Fibroblast of peridontal ligament (primary cell): ENCODE measurements around the gene ARHGEF38.
"Not testable (repeated sequence)": the region's sequence is repeated elsewhere in the genome, so short reads cannot be mapped to it uniquely, and the experiment has no call there.

Experiments used
- DNase-seq: peaks from one replicate; pipeline ENCODE4 v3.0.0-alpha.2; 2010; ENCODE audit errors: extremely low read depth

The ARHGEF38 gene

DNA sequence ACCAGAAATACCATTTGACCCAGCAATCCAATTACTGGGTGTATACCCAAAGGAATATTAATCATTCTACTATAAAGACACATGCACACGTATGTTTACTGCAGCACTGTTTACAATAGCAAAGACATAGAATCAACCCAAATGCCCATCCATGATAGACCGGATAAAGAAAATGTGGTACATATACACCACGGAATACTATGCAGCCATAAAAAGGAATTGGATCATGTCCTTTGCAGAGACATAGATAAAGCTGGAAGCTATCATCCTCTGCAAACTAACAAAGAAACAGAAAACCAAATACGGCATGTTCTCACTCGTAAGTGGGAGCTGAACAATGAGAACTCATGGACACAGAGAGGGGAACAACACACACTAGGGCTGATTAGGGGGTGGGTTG lies 57.4 kb downstream of the ARHGEF38 start:
- not testable (repeated sequence) for DNase-seq

DNA sequence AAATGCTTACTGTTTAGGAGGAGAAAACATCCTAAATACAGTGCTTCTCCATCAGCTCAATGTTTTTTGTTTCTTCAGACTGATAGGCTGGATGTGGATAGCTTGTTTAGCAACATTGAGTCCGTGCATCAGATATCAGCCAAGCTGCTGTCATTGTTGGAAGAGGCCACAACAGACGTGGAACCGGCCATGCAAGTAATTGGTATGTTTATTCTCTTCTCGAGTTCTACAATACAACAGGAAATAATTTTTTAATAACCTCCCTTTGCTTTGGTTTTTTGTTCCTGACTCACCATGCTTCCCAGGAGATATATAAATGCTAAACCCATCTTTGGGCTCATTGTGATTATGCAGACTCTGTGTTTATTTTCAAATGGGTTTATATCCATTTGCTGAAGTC lies 60.9 kb downstream of the ARHGEF38 start:
- DNase-seq: no peak

DNA sequence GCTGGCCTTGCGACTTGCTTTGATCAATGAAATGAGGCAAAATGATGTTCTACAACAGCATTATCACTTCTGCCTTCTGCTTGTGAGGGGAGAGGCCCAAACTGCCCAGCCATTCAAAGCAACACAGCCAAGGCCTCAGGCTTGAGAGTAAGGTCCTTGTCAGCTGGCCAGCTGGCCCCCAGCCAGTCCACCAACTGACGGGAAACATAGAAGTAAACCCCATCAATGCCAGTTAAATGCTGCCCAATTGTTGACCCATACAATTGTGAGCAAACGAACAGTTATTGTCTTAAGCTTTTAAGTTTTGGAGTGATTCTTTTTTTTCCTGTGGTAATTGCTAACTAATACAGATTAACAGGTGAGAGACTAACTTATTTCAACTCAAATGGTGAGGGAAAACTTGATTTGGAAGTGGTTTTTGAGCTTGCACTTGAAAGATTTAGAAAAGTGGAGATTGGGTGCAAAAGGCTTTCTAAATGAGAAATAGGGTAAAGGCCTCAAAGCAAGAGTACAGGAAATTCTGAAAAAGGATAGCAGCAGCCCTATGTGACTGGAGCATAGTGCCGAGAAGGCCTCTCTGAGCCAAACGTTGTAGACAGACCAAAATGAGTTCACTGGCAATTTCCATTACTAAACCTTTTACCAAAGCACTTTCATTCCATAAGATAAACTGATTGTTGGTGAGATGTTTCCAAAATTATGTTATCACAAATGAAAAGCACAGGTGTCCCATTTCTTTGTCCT lies 66.9 kb downstream of the ARHGEF38 start:
- DNase-seq: no peak

DNA sequence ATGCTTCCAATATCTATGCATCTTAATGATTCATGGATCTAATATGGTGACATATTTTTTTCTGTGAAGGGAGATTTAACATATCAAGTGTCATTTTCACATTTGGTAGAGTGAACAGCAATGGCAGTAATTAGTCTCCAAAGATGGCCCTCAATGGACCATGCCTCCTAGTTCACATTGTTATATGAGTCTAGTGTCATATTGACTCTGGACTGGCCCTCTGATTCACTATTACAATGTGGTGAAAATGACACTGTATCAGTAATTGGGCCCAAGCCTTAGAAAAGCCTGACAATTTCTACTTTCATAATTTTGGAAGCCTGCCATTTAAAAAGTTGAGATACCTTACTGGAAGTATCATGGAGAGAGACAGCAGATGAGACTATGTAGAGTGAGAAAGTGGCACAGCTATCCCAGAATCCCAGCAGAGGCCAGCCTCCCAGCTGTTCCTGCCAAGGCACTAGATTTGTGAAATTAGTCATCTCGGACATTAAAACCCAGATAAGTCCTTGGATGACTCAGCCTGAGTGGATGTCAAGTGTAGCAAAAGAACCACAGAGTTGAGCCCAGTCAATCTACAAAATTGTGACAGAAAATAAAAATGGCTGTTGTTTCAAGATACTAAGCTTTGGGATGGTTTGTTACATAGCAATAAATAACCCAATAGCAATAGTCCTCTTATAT lies 68.4 kb downstream of the ARHGEF38 start:
- DNase-seq: peak; percentile 5

DNA sequence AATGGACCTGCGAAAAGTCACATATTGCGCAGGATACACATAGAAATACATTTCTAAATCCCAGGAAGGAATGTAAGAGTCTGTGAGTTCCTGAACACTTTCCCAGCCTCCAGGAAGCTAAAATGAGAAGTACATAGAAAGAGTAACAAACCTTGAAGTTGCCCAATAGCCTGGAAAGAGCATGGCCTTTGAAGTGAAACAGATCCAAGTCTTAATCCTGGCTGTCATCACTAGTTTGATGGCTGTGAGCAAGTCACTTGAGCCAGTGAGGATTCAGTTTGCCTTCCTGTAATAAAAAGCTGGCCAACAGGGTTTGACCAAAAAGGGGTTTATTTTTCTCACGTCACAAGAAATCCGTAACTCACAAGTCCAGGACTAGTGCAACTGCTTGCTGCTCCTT lies 69.8 kb downstream of the ARHGEF38 start:
- no peak for DNase-seq

DNA sequence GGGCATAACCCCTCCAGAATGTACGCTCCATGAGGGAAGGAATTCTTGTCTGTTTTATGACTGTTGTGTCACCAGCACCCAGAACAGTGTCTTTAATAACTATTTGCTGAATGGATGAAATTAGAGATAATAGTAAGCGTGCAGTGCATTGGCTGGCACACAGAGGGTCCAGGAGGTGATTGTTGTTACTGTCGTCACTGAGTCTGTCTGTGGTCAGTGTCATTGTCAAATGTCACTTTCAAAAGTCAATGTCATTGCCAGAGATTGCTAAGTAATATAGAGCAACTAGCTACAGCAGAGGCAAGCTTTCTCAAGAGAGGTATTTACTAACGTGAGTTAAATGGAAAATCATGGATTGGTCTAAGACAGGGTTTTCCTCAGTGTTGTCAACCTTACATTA lies 70.7 kb downstream of the ARHGEF38 start:
- no peak for DNase-seq

DNA sequence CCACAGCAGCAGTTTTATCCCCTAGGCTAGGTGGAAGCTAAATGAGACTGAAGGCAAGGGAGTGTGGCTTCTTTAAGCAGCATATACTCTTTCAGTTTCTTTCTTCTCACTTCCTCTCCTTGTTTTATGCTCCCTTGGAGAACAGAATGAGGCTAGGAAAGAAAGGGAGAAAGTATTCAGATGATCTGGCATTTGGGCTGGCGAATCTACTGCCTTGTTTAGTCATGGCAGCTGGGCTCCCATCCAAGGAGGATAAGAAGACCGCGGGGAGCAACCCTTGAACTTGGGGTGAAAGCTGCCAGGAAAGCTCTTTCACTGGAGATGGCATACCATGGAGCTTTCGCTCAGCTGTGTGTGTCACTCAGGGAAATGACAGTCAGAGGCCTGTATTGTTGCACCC lies 72.1 kb downstream of the ARHGEF38 start:
- peak; percentile 51 for DNase-seq

DNA sequence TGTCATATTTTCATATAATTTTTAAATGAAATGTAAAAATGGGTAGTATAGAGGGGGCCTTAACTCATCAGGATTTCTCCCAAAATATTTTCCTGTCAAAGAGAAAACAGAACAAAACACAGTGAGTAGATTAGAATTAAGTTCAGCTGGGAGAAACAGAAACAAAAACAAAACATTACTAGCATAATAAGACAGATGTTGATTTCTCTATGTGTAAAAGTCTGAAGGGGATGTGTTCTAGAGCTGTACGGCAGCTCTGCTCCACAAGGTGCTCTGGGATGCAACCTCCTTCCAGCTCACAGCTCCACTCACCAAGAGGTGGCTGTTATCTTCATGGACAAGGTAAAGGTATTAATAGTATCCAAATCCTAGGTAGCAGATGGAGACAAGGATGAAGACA lies 72.8 kb downstream of the ARHGEF38 start:
- no peak for DNase-seq

DNA sequence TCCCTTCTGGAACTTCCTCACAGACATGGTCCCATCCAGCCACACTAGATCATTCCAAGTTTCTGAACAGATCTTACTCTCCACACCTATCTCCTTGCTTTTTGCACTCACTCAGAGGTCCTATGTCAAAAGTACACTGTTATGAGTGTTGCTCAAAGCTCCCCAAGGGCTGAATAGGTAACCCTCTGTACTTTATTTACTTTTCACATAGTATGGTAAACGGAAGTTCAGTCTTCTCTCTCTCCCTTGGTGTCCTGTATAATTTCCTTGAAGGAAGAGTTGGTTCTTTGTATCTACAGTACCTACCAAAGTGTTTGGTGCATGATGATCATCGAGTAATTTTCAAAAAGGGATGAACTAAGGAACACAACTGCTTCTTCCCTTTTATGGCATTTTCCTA lies 74.4 kb downstream of the ARHGEF38 start:
- DNase-seq: no peak

DNA sequence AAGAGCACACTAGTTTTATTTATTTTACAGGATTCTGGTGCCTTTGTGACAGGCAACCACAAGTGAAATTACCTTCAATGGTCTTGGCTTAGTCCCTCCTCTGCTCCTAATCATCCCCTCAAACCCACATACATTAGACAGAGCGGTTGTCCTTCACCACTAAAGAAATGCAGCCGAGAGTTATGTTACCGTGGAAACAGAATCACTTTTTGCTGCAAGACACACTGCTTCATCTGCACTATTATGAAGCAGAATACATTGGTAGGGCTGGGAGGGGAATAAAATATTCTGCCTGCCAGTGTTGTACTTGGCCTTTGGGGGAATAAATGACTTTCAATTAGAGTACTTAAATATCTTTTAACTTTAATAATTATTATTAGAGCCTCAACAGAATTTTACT lies 75.2 kb downstream of the ARHGEF38 start:
- DNase-seq: no peak

DNA sequence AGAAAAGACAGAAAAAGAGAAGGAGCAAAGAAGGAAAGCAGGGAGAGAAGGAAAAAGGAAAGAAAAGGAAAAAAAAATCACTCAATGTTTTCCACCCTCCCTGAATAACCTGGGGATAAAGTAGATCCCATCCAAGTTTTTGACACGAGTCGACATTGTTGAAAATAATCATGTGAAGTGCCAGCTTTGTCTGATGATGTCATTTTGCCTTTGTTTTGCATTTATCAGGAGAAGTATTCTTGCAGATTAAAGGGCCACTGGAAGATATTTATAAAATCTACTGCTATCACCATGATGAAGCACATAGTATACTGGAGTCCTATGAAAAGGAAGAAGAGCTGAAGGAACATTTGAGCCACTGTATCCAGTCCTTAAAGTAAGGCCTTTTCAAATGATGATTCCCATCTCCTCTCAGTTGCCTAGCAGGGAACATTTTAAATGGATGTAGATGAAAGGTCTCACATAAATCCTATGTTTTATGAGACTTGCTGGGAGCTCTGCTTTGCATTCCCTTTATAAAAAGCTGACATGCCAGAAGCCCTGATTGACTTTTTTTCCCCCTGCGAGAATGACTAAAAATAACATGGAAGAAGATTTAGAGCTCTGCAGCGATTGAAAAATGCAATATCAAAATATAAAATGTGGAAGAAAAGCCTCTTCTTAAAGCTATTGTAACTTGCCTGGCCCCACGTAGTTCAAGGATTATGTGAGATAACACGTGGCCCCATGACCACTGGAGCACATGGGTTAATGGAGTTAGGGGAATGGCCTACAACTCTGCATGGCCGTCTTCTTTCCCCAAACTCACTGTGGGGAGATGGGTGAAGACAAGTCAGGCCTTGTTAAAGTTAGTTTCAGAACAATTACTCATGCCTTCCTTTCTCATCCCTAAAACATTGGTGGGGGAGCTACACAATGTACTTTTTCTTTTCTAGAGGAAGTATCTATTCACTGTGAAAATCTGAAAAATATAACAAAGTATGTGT lies 78.5 kb downstream of the ARHGEF38 start:
- DNase-seq: no peak

DNA sequence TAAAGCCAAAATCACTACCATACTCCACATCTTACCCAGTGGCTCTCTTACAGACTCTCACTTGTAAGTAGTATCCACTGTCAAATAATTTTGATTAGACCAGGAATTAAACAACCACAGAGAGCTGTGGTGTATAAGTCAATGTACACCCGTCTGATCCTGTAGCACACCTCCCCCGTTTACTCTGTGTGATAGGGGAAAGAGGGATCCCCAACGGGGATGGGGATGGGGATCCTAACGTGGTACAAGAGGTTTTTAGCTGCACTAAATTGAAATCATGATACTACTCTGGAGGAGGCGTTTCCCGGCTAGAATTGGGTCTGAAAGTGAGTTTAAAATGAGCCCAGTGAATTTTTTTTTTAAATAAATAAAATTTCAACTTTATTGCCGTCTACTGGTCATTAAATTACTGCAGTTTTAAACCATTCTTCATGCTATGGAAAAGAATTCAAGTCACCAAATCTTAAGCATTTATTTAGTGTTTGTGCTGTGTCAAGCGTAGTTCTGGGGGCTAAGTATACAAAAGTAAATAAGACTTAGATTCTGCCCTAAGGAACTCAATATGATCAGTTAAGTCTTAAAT lies 79.5 kb downstream of the ARHGEF38 start:
- DNase-seq: peak; percentile 19

DNA sequence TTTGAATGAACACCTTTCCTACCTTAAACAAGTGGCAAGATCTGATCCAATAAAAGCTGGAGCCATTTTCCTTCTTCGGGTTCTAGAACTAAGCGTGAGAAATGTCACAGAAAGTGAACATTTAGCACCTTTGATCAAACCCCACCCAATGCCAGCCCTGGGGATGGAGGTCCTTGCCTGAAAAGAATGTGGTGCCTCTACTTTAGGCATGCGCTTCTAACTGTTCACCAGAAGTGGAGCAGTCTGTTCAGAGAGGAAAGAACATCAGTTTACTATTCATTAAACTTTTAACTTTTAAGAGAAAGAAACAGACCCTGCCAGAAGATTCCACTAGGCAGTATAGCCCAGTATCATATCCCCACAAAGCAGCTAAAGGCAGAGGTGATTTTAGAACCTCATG lies 80.2 kb downstream of the ARHGEF38 start:
- DNase-seq: no peak

DNA sequence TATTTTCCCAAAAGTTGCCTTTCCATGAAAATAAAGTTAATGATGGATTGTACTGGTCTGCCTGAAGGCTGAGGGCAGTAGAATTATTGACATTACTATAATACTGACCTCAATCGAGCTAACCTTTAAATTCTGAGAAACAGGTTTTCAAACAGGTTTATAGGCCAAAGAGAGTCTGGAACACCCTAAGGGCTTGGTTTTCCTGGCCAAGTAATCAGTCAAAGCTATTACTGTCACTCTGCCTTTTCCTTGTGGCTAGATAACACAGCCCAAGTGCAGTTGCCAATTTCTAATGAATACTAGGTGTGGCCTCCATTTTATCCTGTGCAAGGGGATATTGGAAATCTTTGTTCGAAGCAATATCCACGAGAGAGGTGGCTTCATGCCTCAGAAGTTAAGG lies 80.8 kb downstream of the ARHGEF38 start:
- no peak for DNase-seq

DNA sequence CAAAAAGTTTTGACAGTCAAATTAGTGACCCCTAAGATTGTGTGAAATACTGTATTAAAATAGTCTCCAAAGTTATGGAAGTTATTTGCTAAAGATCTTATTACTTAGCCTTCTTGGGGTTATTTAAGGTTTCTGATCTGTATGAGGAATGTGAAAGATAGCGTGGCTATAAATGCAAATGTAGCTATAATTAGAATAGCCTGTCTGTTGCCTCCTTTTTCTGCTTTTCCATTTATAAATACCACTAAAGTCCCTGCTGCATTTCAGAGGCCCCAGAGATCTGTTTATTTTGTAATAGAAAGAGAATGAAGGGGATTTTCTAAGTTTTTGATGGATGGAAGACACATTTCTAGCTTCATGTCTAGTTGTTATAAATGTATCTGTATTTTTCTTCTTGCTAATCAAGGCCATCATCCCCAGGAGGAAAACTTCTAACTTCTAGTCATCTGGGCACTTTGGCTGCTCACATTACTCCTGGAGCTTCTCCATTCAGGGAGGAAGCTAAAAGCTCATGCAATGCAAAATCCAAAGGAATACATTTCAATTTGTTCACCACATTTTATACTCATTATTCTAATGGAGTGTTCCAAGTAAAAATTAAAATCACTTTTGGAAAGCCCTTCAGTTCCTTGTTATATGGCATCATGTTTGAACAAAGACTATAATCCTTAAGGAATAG lies 82.1 kb downstream of the ARHGEF38 start:
- no peak for DNase-seq

DNA sequence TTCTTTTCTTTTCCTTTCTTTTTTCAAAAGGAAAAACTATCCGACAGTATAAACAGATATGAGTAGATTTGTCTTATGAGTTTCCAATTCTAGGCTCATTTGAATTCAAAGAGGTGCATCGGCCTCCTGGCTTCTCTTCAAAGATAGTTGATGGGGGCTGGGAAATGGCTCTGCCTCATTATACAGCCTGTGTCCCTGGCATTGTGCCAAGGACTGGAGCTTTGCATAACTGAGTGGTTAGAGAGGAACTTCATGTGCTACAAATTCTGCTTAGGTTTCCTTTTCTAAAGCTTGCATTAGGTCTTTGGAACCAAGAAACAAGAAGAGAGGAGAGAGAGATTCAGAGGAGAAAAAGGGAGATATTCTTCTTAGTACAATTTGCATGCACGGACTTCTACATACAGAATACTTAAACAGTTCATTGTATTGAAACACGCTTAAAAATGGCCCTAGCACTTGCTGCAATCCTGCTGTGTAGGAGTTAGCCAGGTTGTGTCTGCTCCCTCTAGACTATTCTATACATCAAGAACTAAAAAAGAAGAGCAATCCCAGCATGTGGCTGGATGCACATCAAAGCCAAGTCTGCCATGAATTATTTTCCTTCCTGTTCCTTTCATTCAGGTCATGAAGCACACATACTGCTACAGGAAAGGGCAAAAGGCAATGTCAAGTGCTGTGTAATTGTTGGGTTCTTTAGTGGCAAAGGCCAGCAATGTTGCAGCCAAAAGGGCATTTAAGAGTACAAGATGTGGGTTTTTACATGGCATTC lies 85.2 kb downstream of the ARHGEF38 start:
- DNase-seq: peak; percentile 9

DNA sequence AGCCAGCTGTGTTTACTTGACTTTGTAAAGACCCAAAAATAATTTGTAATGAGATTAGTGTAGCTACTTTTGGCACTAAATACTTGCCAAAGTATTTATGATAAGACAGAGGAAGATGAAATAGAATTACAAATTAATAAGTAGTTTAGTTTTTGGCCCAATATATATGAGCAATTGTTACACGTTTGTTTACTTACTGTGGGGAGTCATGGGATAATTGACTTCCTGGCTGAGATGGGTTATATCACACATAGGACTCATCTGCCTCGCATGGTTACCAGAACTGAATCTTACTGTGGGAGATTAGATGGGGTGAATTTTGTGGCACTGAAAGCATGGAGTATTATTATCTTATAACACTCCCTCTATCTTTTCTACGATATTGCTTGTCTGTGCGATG lies 89.4 kb downstream of the ARHGEF38 start:
- DNase-seq: no peak

DNA sequence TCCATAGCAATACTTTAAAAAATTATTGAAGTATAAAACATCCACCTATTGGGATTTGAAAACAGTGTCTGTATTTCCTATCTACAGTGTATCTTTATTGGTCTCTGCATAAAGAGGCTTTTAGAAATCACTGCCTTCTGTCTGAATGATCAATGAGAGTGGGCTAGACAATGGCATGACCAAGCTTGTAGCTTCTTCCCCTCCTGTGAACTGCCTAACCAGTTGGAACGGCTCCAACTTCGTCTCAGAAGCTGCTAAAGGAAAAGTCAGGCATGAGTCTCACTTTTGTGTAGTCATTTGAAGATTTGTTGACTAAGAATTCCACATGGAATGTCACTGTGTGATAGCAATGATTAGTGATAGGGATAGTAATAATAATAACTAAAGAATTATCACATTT lies 91.8 kb downstream of the ARHGEF38 start:
- no peak for DNase-seq

DNA sequence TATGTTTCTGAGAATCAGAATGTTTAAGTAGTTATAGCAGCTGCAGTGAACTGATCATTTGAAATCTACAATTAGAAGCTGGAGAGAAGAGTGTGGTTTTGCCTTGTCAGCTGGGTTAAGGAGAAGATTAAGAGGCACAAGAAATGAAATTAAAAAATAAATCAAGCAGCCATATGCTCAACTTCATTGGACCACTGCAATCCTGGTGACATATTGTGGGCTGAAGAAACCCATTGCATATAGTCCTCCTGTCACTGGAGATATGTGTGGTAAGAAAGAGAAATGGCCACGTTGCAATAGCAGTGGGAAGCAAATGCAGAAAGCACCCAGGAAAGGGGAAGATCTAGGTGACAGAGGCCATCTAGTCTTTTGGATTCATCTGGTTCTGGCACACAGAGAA lies 93.0 kb downstream of the ARHGEF38 start:
- no peak for DNase-seq

DNA sequence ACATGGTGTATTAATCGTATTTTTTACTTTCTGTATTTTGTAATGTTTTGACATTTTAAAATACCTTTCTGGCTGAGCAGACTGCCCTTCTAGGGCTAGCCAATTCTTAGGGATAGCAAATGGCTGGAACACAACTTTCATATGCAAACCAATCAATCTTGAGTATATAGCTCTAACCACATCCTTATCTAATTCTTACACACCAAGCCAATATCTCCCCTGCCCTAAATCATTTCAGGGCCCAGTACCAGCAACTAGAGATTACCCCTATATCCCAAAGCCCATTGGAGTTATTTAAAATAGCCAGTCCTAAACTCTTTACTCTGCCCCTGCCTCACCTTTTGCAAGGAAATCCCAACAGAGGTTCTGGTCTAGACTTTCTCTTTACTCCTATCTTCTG lies 97.8 kb downstream of the ARHGEF38 start:
- no peak for DNase-seq

DNA sequence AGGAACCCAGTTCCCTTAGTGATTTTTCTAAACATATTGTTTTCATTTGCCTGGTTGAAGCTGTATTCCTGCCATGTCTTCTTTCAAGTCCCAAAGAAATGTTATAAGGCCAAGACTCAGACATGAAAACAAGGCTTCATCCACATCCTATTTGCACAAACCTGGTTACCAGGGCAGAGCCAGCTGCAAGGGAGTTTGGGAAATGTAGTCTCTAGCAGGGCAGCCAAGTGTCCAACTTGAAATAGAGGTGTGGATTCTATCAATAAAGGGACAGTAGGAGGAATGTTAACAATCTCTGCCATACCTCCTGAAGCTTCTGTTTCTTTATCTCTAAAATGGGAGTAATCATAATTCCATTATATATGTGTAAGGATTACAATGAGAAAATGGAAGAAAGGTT lies 99.5 kb downstream of the ARHGEF38 start:
- DNase-seq: no peak
